HCT116 (cell line): Measurements from ENCODE around the gene CYP2C19. TPM values are rescaled to one million over a fixed set of nuclear protein-coding genes. Genes with fewer than 3 reads are reported as not detected.

Experiments
- ATAC-seq: fragments of 200-7000 bp; cut with Tn5 transposase; 2 replicates; pipeline ENCODE4 v1.9.1; 2020; ENCODE audit warnings: mild to moderate bottlenecking, moderate library complexity
- BruUV-seq: library from RNA; stranded (reverse); fragments of 400-500 nt; replicated peaks from 2 replicates; lab custom pipeline; 2021; lab: Mats Ljungman, UMichigan
- CTCF ChIA-PET: fragments of 300-600 bp; sonication (Branson Sonifier 250); formaldehyde crosslinking; loops from one replicate; lab custom pipeline; 2021; ENCODE audit warnings: antibody characterized with exemption; lab: Charles Lee
- POLR2A ChIA-PET: fragments of 300-600, 350-600 bp; sonication (Branson Sonifier 250); formaldehyde crosslinking; loops from one replicate; lab custom pipeline; 2021; ENCODE audit warnings: antibody characterized with exemption; lab: Charles Lee
- RAD21 ChIA-PET, 2 experiments: fragments of 300-600 bp; sonication (Branson Sonifier 250); formaldehyde crosslinking; loops; one replicate each; lab custom pipeline; 2023; ENCODE audit warnings: low total read pairs in 2 of 2; ENCODE audit not compliant: uncharacterized antibody in 2 of 2, unreplicated experiment in 2 of 2, low non-redundant PET in 1 of 2; lab: Charles Lee
- DNase-seq: peaks from one replicate; pipeline ENCODE4 v3.0.0-alpha.2; 2010; ENCODE audit warnings: low read depth, low spot score
- H2AFZ ChIP-seq: fragments of 200-600 bp; shearing (Covaris generic), sonication (generic); 2 replicates; pipeline ENCODE4 v1.6.1; 2017; ENCODE audit warnings: low read depth, mixed run types, mixed read lengths, antibody characterized with exemption, low read length; ENCODE audit not compliant: poor library complexity, severe bottlenecking
- H3K27ac ChIP-seq: 2 replicates; pipeline ENCODE4 v1.5.1; 2012; ENCODE audit warnings: low read depth, low read length
- H3K27me3 ChIP-seq: fragments of 200-600 bp; sonication (generic); 2 replicates; pipeline ENCODE4 v1.6.1; 2016; ENCODE audit warnings: mixed run types, low read length, mixed read lengths; ENCODE audit not compliant: insufficient read depth
- H3K36me3 ChIP-seq, 2 experiments: fragments of 200-500 bp in 1 of 2; fragments of 200-600 bp in 1 of 2; sonication (Bioruptor generic) in 1 of 2; sonication (generic) in 1 of 2; 2 replicates each; pipeline versions ENCODE4 v1.5.1 to v1.6.1; 2014 to 2016; ENCODE audit warnings: low read length in 2 of 2, inconsistent platforms in 1 of 2, mixed read lengths in 1 of 2, mixed run types in 1 of 2; ENCODE audit not compliant: insufficient read depth in 2 of 2, control insufficient read depth in 1 of 2
- H3K4me1 ChIP-seq, 2 experiments: fragments of 200-600 bp in 1 of 2; sonication (generic) in 1 of 2; 2 replicates each; pipeline versions ENCODE4 v1.5.1 to v1.6.1; 2012 to 2017; ENCODE audit warnings: low read length in 2 of 2, inconsistent platforms in 1 of 2, mild to moderate bottlenecking in 1 of 2, mixed read lengths in 1 of 2, mixed run types in 1 of 2, moderate library complexity in 1 of 2; ENCODE audit not compliant: insufficient read depth in 2 of 2, control insufficient read depth in 1 of 2
- H3K4me2 ChIP-seq: fragments of 200-600 bp; sonication (generic); 2 replicates; pipeline ENCODE4 v1.6.1; 2017; ENCODE audit warnings: mixed run types, low read length, mixed read lengths
- H3K4me3 ChIP-seq, 2 experiments: fragments of 200-600 bp in 1 of 2; sonication (generic) in 1 of 2; replicated peaks in 1 of 2; 2 replicates each; pipeline ENCODE4 v1.5.1; 2011 to 2016; ENCODE audit warnings: low read length in 2 of 2, control low read depth in 1 of 2, low read depth in 1 of 2, mild to moderate bottlenecking in 1 of 2, mixed read lengths in 1 of 2, mixed run types in 1 of 2
- H3K79me2 ChIP-seq: fragments of 200-600 bp; sonication (generic); 2 replicates; pipeline ENCODE4 v1.6.1; 2017; ENCODE audit warnings: mild to moderate bottlenecking, mixed run types, low read length, moderate library complexity, mixed read lengths; ENCODE audit not compliant: insufficient read depth
- H3K9ac ChIP-seq: fragments of 200-600 bp; sonication (generic); 2 replicates; pipeline ENCODE4 v1.6.1; 2016; ENCODE audit warnings: low read length, mixed read lengths
- H3K9me2 ChIP-seq: fragments of 200-600 bp; sonication (generic), shearing (Covaris generic); 2 replicates; pipeline ENCODE4 v1.6.1; 2017; ENCODE audit warnings: mixed run types, mild to moderate bottlenecking, moderate library complexity; ENCODE audit not compliant: insufficient read depth
- H3K9me3 ChIP-seq, 2 experiments: fragments of 200-500 bp in 1 of 2; fragments of 200-600 bp in 1 of 2; sonication (Bioruptor generic) in 1 of 2; sonication (generic) in 1 of 2; 2 replicates each; pipeline ENCODE4 v1.6.1; 2014 to 2017; ENCODE audit warnings: low read length in 2 of 2, mixed read lengths in 2 of 2, inconsistent platforms in 1 of 2, low read depth in 1 of 2, mild to moderate bottlenecking in 1 of 2, mixed run types in 1 of 2, moderate library complexity in 1 of 2; ENCODE audit not compliant: control insufficient read depth in 1 of 2, insufficient read depth in 1 of 2
- H4K20me1 ChIP-seq: fragments of 200-600 bp; sonication (generic), shearing (Covaris generic); 2 replicates; pipeline ENCODE4 v1.6.1; 2017; ENCODE audit warnings: mixed run types, mild to moderate bottlenecking, moderate library complexity; ENCODE audit not compliant: insufficient read depth
- CBX3 ChIP-seq: IDR thresholded peaks from 2 replicates; pipeline ENCODE4 v1.6.1; 2012; ENCODE audit warnings: low read depth
- CEBPB ChIP-seq: IDR thresholded peaks from 2 replicates; pipeline ENCODE4 v1.6.1; 2012; ENCODE audit warnings: low read depth
- EGR1 ChIP-seq: IDR thresholded peaks from 2 replicates; pipeline ENCODE4 v1.6.1; 2012; ENCODE audit warnings: low read depth
- EZH2 ChIP-seq: fragments of 200-600 bp; sonication (generic); IDR thresholded peaks from 2 replicates; pipeline ENCODE4 v1.6.1; 2017; ENCODE audit warnings: antibody characterized with exemption, mixed run types
- FOSL1 ChIP-seq: IDR thresholded peaks from 2 replicates; pipeline ENCODE4 v1.6.1; 2012; ENCODE audit warnings: low read depth
- JUND ChIP-seq: IDR thresholded peaks from 2 replicates; pipeline ENCODE4 v1.6.1; 2012
- POLR2A ChIP-seq: IDR thresholded peaks from 2 replicates; pipeline ENCODE4 v1.7.0; 2011; ENCODE audit warnings: borderline replicate concordance; ENCODE audit not compliant: insufficient read depth, insufficient read length; ENCODE audit errors: extremely low read depth
- REST ChIP-seq: IDR thresholded peaks from 2 replicates; pipeline ENCODE4 v1.6.1; 2012; ENCODE audit warnings: low read depth
- SRF ChIP-seq: IDR thresholded peaks from 2 replicates; pipeline ENCODE4 v1.6.1; 2012; ENCODE audit warnings: low read depth
- TCF7L2 ChIP-seq: IDR thresholded peaks from 2 replicates; pipeline ENCODE4 v1.7.0; 2011; ENCODE audit warnings: borderline replicate concordance, inconsistent platforms; ENCODE audit not compliant: insufficient read depth, insufficient read length; ENCODE audit errors: extremely low read depth
- YY1 ChIP-seq: IDR thresholded peaks from 2 replicates; pipeline ENCODE4 v1.6.1; 2011; ENCODE audit warnings: low read length, low read depth, moderate library complexity, mild to moderate bottlenecking; ENCODE audit not compliant: insufficient replicate concordance; ENCODE audit errors: extremely low read depth
- ZBTB33 ChIP-seq: IDR thresholded peaks from 2 replicates; pipeline ENCODE4 v1.6.1; 2011; ENCODE audit warnings: mild to moderate bottlenecking, low read length, moderate library complexity; ENCODE audit not compliant: insufficient replicate concordance; ENCODE audit errors: extremely low read depth
- ZFX ChIP-seq: fragments of 450-650 bp; IDR thresholded peaks from 2 replicates; pipeline ENCODE4 v1.6.1; 2017
- ZNF274 ChIP-seq: fragments of 200-500 bp; sonication (Bioruptor generic); IDR thresholded peaks from 2 replicates; pipeline ENCODE4 v1.6.1; 2014; ENCODE audit warnings: mild to moderate bottlenecking, low read depth, low read length, inconsistent platforms
- intact Hi-C: fragments of 100-400 bp; cut with micrococcal nuclease; formaldehyde crosslinking; loops from 2 replicates; pipeline ENCODE4 v1.10.0; 2022
- total RNA-seq: library from RNA; stranded (reverse); gene quantifications from one replicate; pipeline ENCODE4 v1.2.1, GENCODE V29; 2021; ENCODE audit not compliant: unreplicated experiment
- TF ChIP-seq, protein P1 (sequence below): IDR thresholded peaks from 2 replicates; pipeline ENCODE4 v1.6.1; 2012
- TF ChIP-seq, protein P2 (sequence below): IDR thresholded peaks from 2 replicates; pipeline ENCODE4 v1.6.1; 2012

The CYP2C19 gene
- total RNA-seq, 1 experiment from 2014 or later: not detected

- intact Hi-C loops: no loop called here
- ChIA-PET CTCF (no interaction called here), RAD21 (no interaction called here), POLR2A (no interaction called here)
- Histone ChIP-seq H3K9ac (no peak overlapping the region), H3K4me2 (no peak overlapping the region), H3K9me3 (no peaks in the 10 kb centered on the region), H3K36me3 (no peaks in the 10 kb centered on the region), H3K4me3 (no peak overlapping the region), H3K27ac (no peak overlapping the region), H4K20me1 (no peaks in the 10 kb centered on the region), H3K79me2 (no peaks in the 10 kb centered on the region), H2AFZ (no peak overlapping the region), H3K27me3 (no peaks in the 10 kb centered on the region), H3K9me2 (no peaks in the 10 kb centered on the region), H3K4me1 (no peaks in the 10 kb centered on the region)
- ATAC-seq (no peak), DNase-seq (no peak)
- BruUV-seq: no TSS peak
- TF ChIP-seq SRF (no peak), EGR1 (no peak), CEBPB (no peak), POLR2A (no peak), CBX3 (no peak), TCF7L2 (no peak)
- TF ChIP-seq, protein P1, sequence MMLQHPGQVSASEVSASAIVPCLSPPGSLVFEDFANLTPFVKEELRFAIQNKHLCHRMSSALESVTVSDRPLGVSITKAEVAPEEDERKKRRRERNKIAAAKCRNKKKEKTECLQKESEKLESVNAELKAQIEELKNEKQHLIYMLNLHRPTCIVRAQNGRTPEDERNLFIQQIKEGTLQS: no peak
Observed at GRCh38 chr10:94846204-94846603, 83.7 kb downstream of the CYP2C19 start.

GRCh38 chr10:94850766-94851165 lies 88.3 kb downstream of the CYP2C19 start:
- intact Hi-C loops: no loop called here
- H3K9me2 ChIP-seq: no peaks in the 10 kb centered on the region
- H2AFZ ChIP-seq: no peak overlapping the region
- ATAC-seq (no peak), DNase-seq (no peak)
- no peaks in the 10 kb centered on the region for H3K27me3 ChIP-seq
- POLR2A ChIA-PET: no interaction called here
- CTCF ChIA-PET: no interaction called here
- BruUV-seq: no TSS peak
- no peak overlapping the region for H3K4me2 ChIP-seq
- no peaks in the 10 kb centered on the region for H3K9me3 ChIP-seq
- H3K4me1 ChIP-seq: no peaks in the 10 kb centered on the region
- no peaks in the 10 kb centered on the region for H4K20me1 ChIP-seq
- no peak overlapping the region for H3K4me3 ChIP-seq
- RAD21 ChIA-PET: no interaction called here
- no peak overlapping the region for H3K27ac ChIP-seq
- no peaks in the 10 kb centered on the region for H3K79me2 ChIP-seq
- no peak overlapping the region for H3K9ac ChIP-seq
- H3K36me3 ChIP-seq: no peaks in the 10 kb centered on the region
- TF ChIP-seq YY1 (no peak), ZBTB33 (no peak), JUND (no peak), ZNF274 (no peak), REST (no peak), ZFX (no peak), EGR1 (no peak), CEBPB (no peak), FOSL1 (no peak), EZH2 (no peak), CBX3 (no peak)
- TF ChIP-seq, protein P2, sequence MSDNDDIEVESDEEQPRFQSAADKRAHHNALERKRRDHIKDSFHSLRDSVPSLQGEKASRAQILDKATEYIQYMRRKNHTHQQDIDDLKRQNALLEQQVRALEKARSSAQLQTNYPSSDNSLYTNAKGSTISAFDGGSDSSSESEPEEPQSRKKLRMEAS: no peak
- TF ChIP-seq, protein P1: no peak
